Activated T-cell treated with anti-CD3 and anti-CD28 coated beads, Interleukin-2, amount 50 U/mL, for 24 hours (primary cell): ENCODE data around the gene KCNN2.

Experiments
- DNase-seq: peaks from one replicate; pipeline ENCODE4 v3.0.0-alpha.2; 2020
- H3K27ac Mint-ChIP-seq: 2 replicates; pipeline ENCODE4 v1.8.0; 2020; ENCODE audit warnings: mild to moderate bottlenecking, mixed read lengths
- H3K27me3 Mint-ChIP-seq: 2 replicates; pipeline ENCODE4 v1.8.0; 2020; ENCODE audit warnings: mixed read lengths
- H3K36me3 Mint-ChIP-seq: 2 replicates; pipeline ENCODE4 v1.8.0; 2020; ENCODE audit warnings: low read depth, mixed read lengths
- H3K4me1 Mint-ChIP-seq: 2 replicates; pipeline ENCODE4 v1.8.0; 2020; ENCODE audit warnings: low read depth, mixed read lengths
- H3K4me3 Mint-ChIP-seq: 2 replicates; pipeline ENCODE4 v1.8.0; 2020; ENCODE audit warnings: mild to moderate bottlenecking, moderate library complexity, mixed read lengths
- H3K9me3 Mint-ChIP-seq: 2 replicates; pipeline ENCODE4 v1.8.0; 2020; ENCODE audit warnings: mixed read lengths

Gene KCNN2

GRCh38 chr5:114469372-114469771, 107.5 kb downstream of the KCNN2 start:
- H3K36me3 Mint-ChIP-seq, result no peaks in the 10 kb centered on the region
- H3K9me3 Mint-ChIP-seq, result no peaks in the 10 kb centered on the region
- no peaks in the 10 kb centered on the region for H3K27me3 Mint-ChIP-seq
- no peaks in the 10 kb centered on the region for H3K4me1 Mint-ChIP-seq
- no peak overlapping the region for H3K27ac Mint-ChIP-seq
- DNase-seq, result no peak
- no peak overlapping the region for H3K4me3 Mint-ChIP-seq

DNA sequence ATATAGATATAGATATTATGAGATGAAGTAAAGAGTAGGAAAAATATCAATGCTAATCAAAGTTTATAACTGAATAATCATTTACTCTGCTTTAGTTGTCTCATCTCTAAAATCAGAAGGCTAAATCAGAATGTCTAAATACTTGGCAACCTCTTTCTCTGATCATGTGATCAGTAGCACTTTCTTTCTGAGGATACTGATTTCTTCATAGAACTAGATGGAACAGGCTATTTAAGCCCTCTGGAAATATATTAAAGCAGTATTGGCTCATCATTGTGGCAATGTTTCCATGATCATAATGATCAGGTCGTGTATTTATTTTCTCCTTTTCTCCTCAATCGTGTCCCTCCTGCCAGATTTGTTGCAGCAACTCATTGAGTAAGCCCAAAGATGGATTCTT, 109.7 kb downstream of the KCNN2 start:
- H3K4me1 Mint-ChIP-seq, result no peaks in the 10 kb centered on the region
- H3K36me3 Mint-ChIP-seq, result no peaks in the 10 kb centered on the region
- H3K9me3 Mint-ChIP-seq, result no peaks in the 10 kb centered on the region
- H3K27ac Mint-ChIP-seq, result no peak overlapping the region
- no peak overlapping the region for H3K4me3 Mint-ChIP-seq
- DNase-seq, result no peak
- H3K27me3 Mint-ChIP-seq, result no peaks in the 10 kb centered on the region

DNA sequence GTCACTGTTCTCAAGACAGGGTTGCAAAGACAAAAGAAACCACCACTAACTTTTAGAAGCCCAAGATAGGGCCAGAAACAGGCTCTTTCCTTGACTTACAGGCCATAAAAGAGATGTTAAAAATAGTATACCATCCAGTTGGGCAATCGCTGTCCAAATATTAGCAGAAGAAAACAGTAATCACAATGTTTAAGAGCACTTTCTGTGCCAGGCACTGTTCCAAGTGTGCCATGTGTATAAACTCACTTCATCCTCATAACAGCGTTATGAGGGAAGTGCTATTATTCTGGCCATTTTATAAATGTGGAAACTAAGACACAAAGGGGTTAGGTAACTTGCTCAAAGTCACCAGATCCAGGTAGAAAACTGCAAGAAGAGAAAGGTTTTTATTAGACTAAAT, 111.7 kb downstream of the KCNN2 start:
- H3K9me3 Mint-ChIP-seq, result peaks cover 10% of the 10 kb centered on the region
- H3K4me3 Mint-ChIP-seq, result no peak overlapping the region
- H3K36me3 Mint-ChIP-seq, result no peaks in the 10 kb centered on the region
- no peaks in the 10 kb centered on the region for H3K4me1 Mint-ChIP-seq
- H3K27ac Mint-ChIP-seq, result no peak overlapping the region
- no peak for DNase-seq
- H3K27me3 Mint-ChIP-seq, result no peaks in the 10 kb centered on the region

DNA sequence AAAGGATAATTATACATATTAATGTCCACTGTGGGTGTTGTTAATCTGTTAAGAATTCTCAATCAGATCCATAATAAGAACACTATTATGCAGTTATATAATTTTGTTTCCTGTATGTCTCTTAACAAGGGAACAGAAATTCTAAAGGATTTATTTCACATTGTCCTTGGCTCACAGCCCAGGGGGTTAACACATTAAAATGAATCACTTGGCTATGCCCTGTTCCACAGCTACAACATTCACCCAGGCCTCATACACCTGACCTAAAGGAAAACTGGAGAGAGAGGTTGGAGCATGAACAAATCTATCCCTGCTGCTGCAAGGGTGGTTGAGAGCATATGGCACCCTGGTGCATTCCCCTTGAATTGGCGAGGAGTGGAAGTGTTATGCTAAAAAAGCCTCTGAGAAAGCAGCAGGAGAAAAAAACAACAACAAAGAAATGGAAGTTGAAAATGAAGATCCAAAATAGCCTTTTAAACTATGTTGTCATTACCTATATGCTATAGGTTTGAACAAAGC, 116.0 kb downstream of the KCNN2 start:
- Mint-ChIP-seq H3K27me3 (no peaks in the 10 kb centered on the region), H3K36me3 (no peaks in the 10 kb centered on the region), H3K4me3 (no peak overlapping the region), H3K4me1 (no peaks in the 10 kb centered on the region), H3K27ac (no peak overlapping the region), H3K9me3 (peaks cover 22% of the 10 kb centered on the region)
- DNase-seq, result no peak

- DNase-seq, result no peak
- Mint-ChIP-seq H3K4me3 (no peak overlapping the region), H3K36me3 (no peaks in the 10 kb centered on the region), H3K27ac (no peak overlapping the region), H3K4me1 (no peaks in the 10 kb centered on the region), H3K27me3 (no peaks in the 10 kb centered on the region), H3K9me3 (no peaks in the 10 kb centered on the region)
Measured at GRCh38 chr5:114500756-114501155, 138.9 kb downstream of the KCNN2 start.

GRCh38 chr5:114504560-114504959, 142.7 kb downstream of the KCNN2 start:
- H3K9me3 Mint-ChIP-seq, result no peaks in the 10 kb centered on the region
- H3K27me3 Mint-ChIP-seq, result no peaks in the 10 kb centered on the region
- no peaks in the 10 kb centered on the region for H3K36me3 Mint-ChIP-seq
- no peak overlapping the region for H3K4me3 Mint-ChIP-seq
- no peaks in the 10 kb centered on the region for H3K4me1 Mint-ChIP-seq
- DNase-seq, result no peak
- no peak overlapping the region for H3K27ac Mint-ChIP-seq

GRCh38 chr5:114524221-114524620, 162.4 kb downstream of the KCNN2 start:
- no peak for DNase-seq
- Mint-ChIP-seq H3K9me3 (peaks cover 11% of the 10 kb centered on the region), H3K36me3 (no peaks in the 10 kb centered on the region), H3K27ac (no peak overlapping the region), H3K4me3 (no peak overlapping the region), H3K27me3 (no peaks in the 10 kb centered on the region), H3K4me1 (no peaks in the 10 kb centered on the region)

- no peak for DNase-seq
- Mint-ChIP-seq H3K9me3 (peaks cover 17% of the 10 kb centered on the region), H3K27ac (no peak overlapping the region), H3K4me3 (no peak overlapping the region), H3K36me3 (no peaks in the 10 kb centered on the region), H3K27me3 (no peaks in the 10 kb centered on the region), H3K4me1 (no peaks in the 10 kb centered on the region)
Measured at GRCh38 chr5:114544561-114544960, 182.7 kb downstream of the KCNN2 start.
